ENCODE measurements around the gene HOATZ.

The HOATZ gene

GRCh38 chr11:111565114-111565720 lies 50.6 kb downstream of the HOATZ start:
- intact Hi-C loops (cut with DNase I; ENCODE audit: low total_unique reads), result loop anchor here (5.0 kb wide), 2 partner anchors 37 to 277 kb away; partner anchors contain the start of gene SIK2
- no peaks in the 10 kb centered on the region for H3K9me3 ChIP-seq
- peak; percentile 56 to 77 for DNase-seq
- peaks cover 0 to 9% (median 0%) of the 10 kb centered on the region in 4 donors for H3K4me1 ChIP-seq
- H3K4me3 ChIP-seq, result no peak overlapping the region
- no peaks in the 10 kb centered on the region for H3K27me3 ChIP-seq
- H3K36me3 ChIP-seq, result peaks cover 0 to 20% (median 8%) of the 10 kb centered on the region in 3 donors
- TF ChIP-seq CTCF (IDR thresholded peaks at IDR 0.05), result peak; percentile 77 to 85
- H3K27ac ChIP-seq, result no peak overlapping the region

- Histone ChIP-seq H3K9me3 (no peaks in the 10 kb centered on the region), H3K27ac (no peak overlapping the region), H3K27me3 (no peaks in the 10 kb centered on the region), H3K36me3 (peaks cover 0 to 9% (median 0%) of the 10 kb centered on the region in 3 donors), H3K4me1 (peaks cover 0 to 11% (median 0%) of the 10 kb centered on the region in 4 donors), H3K4me3 (no peak overlapping the region)
- no peak for DNase-seq
- intact Hi-C loops (cut with DNase I; ENCODE audit: low total_unique reads), result loop anchor here (5.0 kb wide), 2 partner anchors 36 to 276 kb away; partner anchors contain the start of gene SIK2
- no peak for TF ChIP-seq CTCF (IDR thresholded peaks at IDR 0.05)
Observed at GRCh38 chr11:111566324-111566723, 51.7 kb downstream of the HOATZ start.

GRCh38 chr11:111569476-111569875 lies 54.9 kb downstream of the HOATZ start:
- no peak for DNase-seq
- Histone ChIP-seq H3K36me3 (no peaks in the 10 kb centered on the region), H3K27ac (no peak overlapping the region), H3K9me3 (no peaks in the 10 kb centered on the region), H3K27me3 (no peaks in the 10 kb centered on the region), H3K4me1 (peaks cover 0 to 33% (median 5%) of the 10 kb centered on the region in 4 donors), H3K4me3 (no peak overlapping the region)
- no peak for TF ChIP-seq CTCF (IDR thresholded peaks at IDR 0.05)
- intact Hi-C loops (cut with DNase I; ENCODE audit: low total_unique reads), result loop anchor here (5.0 kb wide), 2 partner anchors 33 to 273 kb away; partner anchors contain the start of gene SIK2

- no peak for TF ChIP-seq CTCF (IDR thresholded peaks at IDR 0.05)
- H3K4me1 ChIP-seq, result peaks cover 0 to 39% (median 5%) of the 10 kb centered on the region in 4 donors
- H3K36me3 ChIP-seq, result no peaks in the 10 kb centered on the region
- peak overlapping the region in 1 of 2 donors; percentile 6 for H3K27ac ChIP-seq
- no peaks in the 10 kb centered on the region for H3K9me3 ChIP-seq
- intact Hi-C loops (cut with DNase I; ENCODE audit: low total_unique reads), result no loop called here
- DNase-seq, result no peak
- H3K27me3 ChIP-seq, result no peaks in the 10 kb centered on the region
- H3K4me3 ChIP-seq, result no peak overlapping the region
Observed at GRCh38 chr11:111570796-111571195, 56.2 kb downstream of the HOATZ start.

GRCh38 chr11:111571829-111572501 lies 57.4 kb downstream of the HOATZ start:
- no peaks in the 10 kb centered on the region for H3K27me3 ChIP-seq
- intact Hi-C loops (cut with DNase I; ENCODE audit: low total_unique reads), result no loop called here
- DNase-seq, result no peak
- no peaks in the 10 kb centered on the region for H3K9me3 ChIP-seq
- TF ChIP-seq CTCF (IDR thresholded peaks at IDR 0.05), result no peak
- no peak overlapping the region for H3K27ac ChIP-seq
- no peaks in the 10 kb centered on the region for H3K36me3 ChIP-seq
- no peak overlapping the region for H3K4me3 ChIP-seq
- peaks cover 0 to 39% (median 5%) of the 10 kb centered on the region in 4 donors for H3K4me1 ChIP-seq
